GM18526 (cell line): ENCODE measurements around the gene CCN5.

Experiments
- POLR2A ChIP-seq: IDR thresholded peaks from 3 replicates; pipeline ENCODE4 v1.6.1; 2011; ENCODE audit not compliant: insufficient read length; ENCODE audit errors: extremely low read depth

Gene CCN5

GRCh38 chr20:44776980-44777379 is 61.8 kb downstream of the CCN5 start:
- TF ChIP-seq POLR2A = no peak
